IMR-90 (cell line): ENCODE results near the gene ELFN2. TPM values are rescaled to one million over a fixed set of nuclear protein-coding genes. Genes with fewer than 3 reads are reported as not detected.

ENCODE experiments used
- ATAC-seq: fragments of 200-7000 bp; cut with Tn5 transposase; 2 replicates; pipeline ENCODE4 v1.9.1; 2020; ENCODE audit warnings: low read depth, mild to moderate bottlenecking, moderate library complexity
- BruUV-seq: library from RNA; stranded (reverse); fragments of 400-500 nt; replicated peaks from 2 replicates; lab custom pipeline; 2021; lab: Mats Ljungman, UMichigan
- CTCF ChIA-PET: fragments of 300-600 bp; formaldehyde crosslinking; extraction: SDS; loops from one replicate; lab custom pipeline; 2021; ENCODE audit warnings: antibody characterized with exemption; lab: Yijun Ruan, JAX
- POLR2A ChIA-PET: fragments of 300-600 bp; sonication (Branson Sonifier 250); formaldehyde crosslinking; loops from one replicate; lab custom pipeline; 2022; ENCODE audit warnings: antibody characterized with exemption; ENCODE audit not compliant: unreplicated experiment; lab: Charles Lee
- DNase-seq: peaks from one replicate; pipeline ENCODE4 v3.0.0; 2013
- H2AFZ ChIP-seq: replicated peaks from 2 replicates; pipeline ENCODE3; 2013; ENCODE audit warnings: low read length, mild to moderate bottlenecking; ENCODE audit not compliant: poor library complexity
- H2AK5ac ChIP-seq: 2 replicates; pipeline ENCODE4 v1.6.1; 2013; ENCODE audit warnings: low read depth, low read length, inconsistent platforms
- H2AK9ac ChIP-seq: replicated peaks from 2 replicates; pipeline ENCODE3; 2013; ENCODE audit warnings: mild to moderate bottlenecking, low read depth, low read length, moderate library complexity; ENCODE audit not compliant: poor library complexity
- H2BK120ac ChIP-seq: 2 replicates; pipeline ENCODE4 v1.6.1; 2013; ENCODE audit warnings: low read depth, low read length, inconsistent platforms
- H2BK15ac ChIP-seq: 3 replicates; pipeline ENCODE4 v1.6.1; 2013; ENCODE audit warnings: low read depth, low read length, inconsistent platforms
- H2BK20ac ChIP-seq: 2 replicates; pipeline ENCODE4 v1.6.1; 2013; ENCODE audit warnings: low read depth, mild to moderate bottlenecking, inconsistent platforms, low read length, moderate library complexity
- H2BK5ac ChIP-seq: 2 replicates; pipeline ENCODE4 v1.6.1; 2013; ENCODE audit warnings: mild to moderate bottlenecking, low read depth, low read length, inconsistent platforms; ENCODE audit not compliant: poor library complexity, severe bottlenecking
- H3K14ac ChIP-seq: replicated peaks from 2 replicates; pipeline ENCODE4 v1.6.1; 2013; ENCODE audit warnings: low read depth, low read length, inconsistent platforms
- H3K18ac ChIP-seq: 2 replicates; pipeline ENCODE4 v1.6.1; 2013; ENCODE audit warnings: low read depth, low read length, control low read depth
- H3K23ac ChIP-seq: 2 replicates; pipeline ENCODE4 v1.6.1; 2013; ENCODE audit warnings: low read depth, low read length, inconsistent platforms
- H3K27ac ChIP-seq: 2 replicates; pipeline ENCODE4 v1.5.1; 2013; ENCODE audit warnings: mild to moderate bottlenecking, control low read depth, low read length; ENCODE audit not compliant: insufficient read depth
- H3K27me3 ChIP-seq: 2 replicates; pipeline ENCODE4 v1.6.1; 2013; ENCODE audit warnings: low read length; ENCODE audit not compliant: control insufficient read depth, insufficient read depth
- H3K36me3 ChIP-seq: 2 replicates; pipeline ENCODE4 v1.6.1; 2013; ENCODE audit warnings: low read length, mixed read lengths; ENCODE audit not compliant: control insufficient read depth, insufficient read depth
- H3K4ac ChIP-seq: 2 replicates; pipeline ENCODE4 v1.6.1; 2013; ENCODE audit warnings: low read depth, low read length, inconsistent platforms
- H3K4me1 ChIP-seq: 2 replicates; pipeline ENCODE4 v1.6.1; 2013; ENCODE audit warnings: low read length, mixed read lengths; ENCODE audit not compliant: control insufficient read depth, insufficient read depth
- H3K4me2 ChIP-seq: 2 replicates; pipeline ENCODE4 v1.6.1; 2013; ENCODE audit warnings: low read depth, mild to moderate bottlenecking, control low read depth, low read length, moderate library complexity
- H3K4me3 ChIP-seq: 2 replicates; pipeline ENCODE4 v1.5.1; 2013; ENCODE audit warnings: low read depth, mild to moderate bottlenecking, control low read depth, low read length, moderate library complexity; ENCODE audit not compliant: insufficient read depth
- H3K56ac ChIP-seq: 2 replicates; pipeline ENCODE4 v1.6.1; 2013; ENCODE audit warnings: low read length, inconsistent platforms; ENCODE audit not compliant: insufficient read depth; ENCODE audit errors: extremely low read depth
- H3K79me1 ChIP-seq, 2 experiments: 2 replicates each; pipeline ENCODE4 v1.6.1; 2013; ENCODE audit warnings: low read length in 2 of 2, inconsistent platforms in 1 of 2, low read depth in 1 of 2
- H3K9ac ChIP-seq: 2 replicates; pipeline ENCODE4 v1.6.1; 2013; ENCODE audit warnings: low read depth, low read length, control low read depth
- H3K9me1 ChIP-seq: 2 replicates; pipeline ENCODE4 v1.6.1; 2013; ENCODE audit warnings: low read length, inconsistent platforms; ENCODE audit not compliant: insufficient read depth
- H3K9me3 ChIP-seq: 2 replicates; pipeline ENCODE4 v1.6.1; 2013; ENCODE audit warnings: low read length; ENCODE audit not compliant: control insufficient read depth, insufficient read depth
- H4K20me1 ChIP-seq: 2 replicates; pipeline ENCODE4 v1.6.1; 2013; ENCODE audit warnings: low read length, inconsistent platforms; ENCODE audit not compliant: insufficient read depth
- H4K5ac ChIP-seq: 2 replicates; pipeline ENCODE4 v1.6.1; 2013; ENCODE audit warnings: mild to moderate bottlenecking, low read depth, low read length, control low read depth
- H4K8ac ChIP-seq, 2 experiments: 2 replicates each; pipeline ENCODE4 v1.6.1; 2013; ENCODE audit warnings: low read depth in 2 of 2, low read length in 2 of 2, control low read depth in 1 of 2, inconsistent platforms in 1 of 2
- H4K91ac ChIP-seq: 2 replicates; pipeline ENCODE4 v1.6.1; 2013; ENCODE audit warnings: low read depth, low read length, inconsistent platforms; ENCODE audit not compliant: insufficient read depth
- BHLHE40 ChIP-seq: fragments of 150-350 bp; IDR thresholded peaks from 2 replicates; pipeline ENCODE4 v1.6.1; 2016; ENCODE audit warnings: mild to moderate bottlenecking, low read depth, low read length
- CEBPB ChIP-seq: IDR thresholded peaks from 2 replicates; pipeline ENCODE4 v1.6.1; 2012; ENCODE audit warnings: low read depth, low read length, improper control_type of control experiment
- CHD1 ChIP-seq: IDR thresholded peaks from 2 replicates; pipeline ENCODE4 v1.6.1; 2012; ENCODE audit warnings: low read depth, low read length, improper control_type of control experiment
- ELK1 ChIP-seq: fragments of 150-350 bp; IDR thresholded peaks from 2 replicates; pipeline ENCODE4 v1.6.1; 2016; ENCODE audit warnings: low read depth, mild to moderate bottlenecking, low read length, moderate library complexity, borderline replicate concordance
- MAFK ChIP-seq: IDR thresholded peaks from 2 replicates; pipeline ENCODE4 v1.6.1; 2012; ENCODE audit warnings: low read depth, low read length, improper control_type of control experiment
- MAZ ChIP-seq: IDR thresholded peaks from 2 replicates; pipeline ENCODE4 v1.6.1; 2012; ENCODE audit warnings: low read depth, mild to moderate bottlenecking, low read length, improper control_type of control experiment, moderate library complexity, borderline replicate concordance
- MXI1 ChIP-seq: IDR thresholded peaks from 2 replicates; pipeline ENCODE4 v1.6.1; 2012; ENCODE audit warnings: low read depth, mild to moderate bottlenecking, low read length, moderate library complexity, borderline replicate concordance
- NFE2L2 ChIP-seq: fragments of 150-350 bp; IDR thresholded peaks from 2 replicates; pipeline ENCODE4 v1.6.1; 2016; ENCODE audit warnings: low read depth, mild to moderate bottlenecking, low read length
- POLR2A ChIP-seq: IDR thresholded peaks from 2 replicates; pipeline ENCODE4 v1.6.1; 2012; ENCODE audit warnings: mild to moderate bottlenecking, low read depth, low read length
- RAD21 ChIP-seq: IDR thresholded peaks from 2 replicates; pipeline ENCODE4 v1.6.1; 2012; ENCODE audit warnings: low read length, improper control_type of control experiment
- RCOR1 ChIP-seq: IDR thresholded peaks from 2 replicates; pipeline ENCODE4 v1.6.1; 2012; ENCODE audit warnings: mild to moderate bottlenecking, low read length, improper control_type of control experiment; ENCODE audit not compliant: insufficient replicate concordance
- RFX5 ChIP-seq: IDR thresholded peaks from 2 replicates; pipeline ENCODE4 v1.8.0; 2012; ENCODE audit warnings: low read depth, mild to moderate bottlenecking, low read length, moderate library complexity
- SMC3 ChIP-seq: fragments of 150-350 bp; IDR thresholded peaks from 2 replicates; pipeline ENCODE4 v1.6.1; 2016; ENCODE audit warnings: low read depth, mild to moderate bottlenecking, antibody characterized with exemption, low read length, moderate library complexity
- WGBS, 2 experiments: methylation state at CpG; one replicate each; pipeline versions ENCODE4 v1.1.5 to v1.1.7; 2013; ENCODE audit warnings: missing lambda C conversion rate in 2 of 2; ENCODE audit not compliant: insufficient read length in 1 of 2; ENCODE audit errors: extremely low coverage in 2 of 2; 5-methylcytosine and 5-hydroxymethylcytosine counted together
- dilution Hi-C: fragments of 300-500 bp; cut with HindIII; formaldehyde crosslinking; loops from one replicate; pipeline ENCODE4 v1.14.3; 2018; ENCODE audit warnings: low sequenced_read_pairs; ENCODE audit not compliant: unreplicated experiment
- in situ Hi-C: fragments of 300-500 bp; cut with MboI; formaldehyde crosslinking; loops from 3 replicates; pipeline ENCODE4 v1.14.3; 2019; ENCODE audit warnings: low sequenced_read_pairs, inconsistent platforms, mixed read lengths
- intact Hi-C: fragments of 100-400 bp; cut with micrococcal nuclease; formaldehyde crosslinking; loops from 2 replicates; pipeline ENCODE4 v1.10.0; 2022
- polyA plus RNA-seq, 3 experiments: library from polyadenylated mRNA; depleted of rRNA; stranded (reverse); fragments of >200 nt; gene quantifications; 2 replicates each; pipeline ENCODE4 v1.2.3, GENCODE V29; 2012; ENCODE audit warnings: low replicate concordance in 1 of 3
- total RNA-seq: library from RNA; depleted of rRNA; stranded (reverse); fragments of >200 nt; gene quantifications from 2 replicates; pipeline ENCODE4 v1.2.3, GENCODE V29; 2012
- TF ChIP-seq, protein P1 (sequence below): fragments of 150-350 bp; IDR thresholded peaks from 2 replicates; pipeline ENCODE4 v1.6.1; 2017; ENCODE audit warnings: mild to moderate bottlenecking, antibody characterized with exemption, low read length, low read depth
- TF ChIP-seq, protein P2 (sequence below): conservative IDR thresholded peaks from 2 replicates; pipeline ENCODE4 v1.5.1; 2012; ENCODE audit warnings: mild to moderate bottlenecking, low read depth, low read length, improper control_type of control experiment

Gene ELFN2
- total and polyA plus RNA-seq, 2 of the 4 experiments (the other 2 are of a cell fraction): 0.72 to 5.0 TPM

- ATAC-seq (no peak), DNase-seq (no peak)
- Histone ChIP-seq H3K23ac (no peak overlapping the region), H3K79me1 (peaks cover 0 to 6% of the 10 kb centered on the region in 2 experiments; a peak in 1 of 4 replicates), H4K20me1 (peaks cover 8% of the 10 kb centered on the region), H3K4ac (no peak overlapping the region), H3K9ac (no peak overlapping the region), H3K4me2 (no peak overlapping the region), H3K27ac (no peak overlapping the region), H2AK5ac (no peak overlapping the region), H3K4me3 (no peak overlapping the region), H3K9me1 (no peaks in the 10 kb centered on the region), H4K5ac (no peak overlapping the region), H2BK15ac (no peak overlapping the region), H3K18ac (no peak overlapping the region), H4K8ac (no peak overlapping the region), H2BK5ac (no peak overlapping the region), H3K9me3 (no peaks in the 10 kb centered on the region), H4K91ac (no peak overlapping the region), H3K4me1 (no peaks in the 10 kb centered on the region), H3K36me3 (no peaks in the 10 kb centered on the region), H3K27me3 (no peaks in the 10 kb centered on the region; the same call in 1 of the 2 replicates), H2BK20ac (no peak overlapping the region), H2BK120ac (no peak overlapping the region), H2AK9ac (no peak overlapping the region), H3K14ac (no peak overlapping the region), H2AFZ (no peak overlapping the region), H3K56ac (no peak overlapping the region)
- TF ChIP-seq POLR2A (no peak), NFE2L2 (no peak), ELK1 (no peak), RFX5 (no peak), RAD21 (no peak), MXI1 (no peak), CEBPB (no peak), CHD1 (no peak), RCOR1 (no peak), MAZ (no peak), BHLHE40 (no peak), MAFK (no peak), SMC3 (no peak)
- TF ChIP-seq, protein P1, sequence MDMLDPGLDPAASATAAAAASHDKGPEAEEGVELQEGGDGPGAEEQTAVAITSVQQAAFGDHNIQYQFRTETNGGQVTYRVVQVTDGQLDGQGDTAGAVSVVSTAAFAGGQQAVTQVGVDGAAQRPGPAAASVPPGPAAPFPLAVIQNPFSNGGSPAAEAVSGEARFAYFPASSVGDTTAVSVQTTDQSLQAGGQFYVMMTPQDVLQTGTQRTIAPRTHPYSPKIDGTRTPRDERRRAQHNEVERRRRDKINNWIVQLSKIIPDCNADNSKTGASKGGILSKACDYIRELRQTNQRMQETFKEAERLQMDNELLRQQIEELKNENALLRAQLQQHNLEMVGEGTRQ: no peak
- TF ChIP-seq, protein P2, sequence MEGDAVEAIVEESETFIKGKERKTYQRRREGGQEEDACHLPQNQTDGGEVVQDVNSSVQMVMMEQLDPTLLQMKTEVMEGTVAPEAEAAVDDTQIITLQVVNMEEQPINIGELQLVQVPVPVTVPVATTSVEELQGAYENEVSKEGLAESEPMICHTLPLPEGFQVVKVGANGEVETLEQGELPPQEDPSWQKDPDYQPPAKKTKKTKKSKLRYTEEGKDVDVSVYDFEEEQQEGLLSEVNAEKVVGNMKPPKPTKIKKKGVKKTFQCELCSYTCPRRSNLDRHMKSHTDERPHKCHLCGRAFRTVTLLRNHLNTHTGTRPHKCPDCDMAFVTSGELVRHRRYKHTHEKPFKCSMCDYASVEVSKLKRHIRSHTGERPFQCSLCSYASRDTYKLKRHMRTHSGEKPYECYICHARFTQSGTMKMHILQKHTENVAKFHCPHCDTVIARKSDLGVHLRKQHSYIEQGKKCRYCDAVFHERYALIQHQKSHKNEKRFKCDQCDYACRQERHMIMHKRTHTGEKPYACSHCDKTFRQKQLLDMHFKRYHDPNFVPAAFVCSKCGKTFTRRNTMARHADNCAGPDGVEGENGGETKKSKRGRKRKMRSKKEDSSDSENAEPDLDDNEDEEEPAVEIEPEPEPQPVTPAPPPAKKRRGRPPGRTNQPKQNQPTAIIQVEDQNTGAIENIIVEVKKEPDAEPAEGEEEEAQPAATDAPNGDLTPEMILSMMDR: no peak
- POLR2A ChIA-PET: no interaction called here
- CTCF ChIA-PET: no interaction called here
- intact Hi-C loops: no loop called here
- dilution Hi-C loops: no loop called here
- WGBS, 2 experiments: 70% methylated on average over 4 of the region's 13 CpGs; no CpG with 5 or more reads in 1 of the 2 experiments
- in situ Hi-C loops: no loop called here
- BruUV-seq: no TSS peak
Observed at GRCh38 chr22:37409459-37410050, 17.7 kb downstream of the ELFN2 start.
